Spleen (tissue), 11 donors: ENCODE results near the gene HNRNPH2. TPM values are rescaled to one million over a fixed set of nuclear protein-coding genes. Genes with fewer than 3 reads are reported as not detected.
A peak's percentile ranks its signal among the peaks of the same experiment; 100 is the strongest.

Experiments used
- DNase-seq: peaks from one replicate; pipeline ENCODE4 v3.0.0-alpha.2; 2020
- H3K27ac ChIP-seq, 8 donors: fragments of 200-600 bp; sonication (generic) in 7 of 8; 1 replicate in 4 of 8; 2 replicates in 4 of 8; pipeline versions ENCODE4 v1.5.0 to v1.8.0; 2016 to 2021; ENCODE audit warnings: inconsistent platforms in 4 of 8, mild to moderate bottlenecking in 4 of 8, moderate library complexity in 1 of 8
- H3K27me3 ChIP-seq, 7 donors: fragments of 200-600 bp; sonication (generic) in 6 of 7; replicated peaks in 1 of 7; 1 replicate in 4 of 7; 2 replicates in 3 of 7; pipeline versions ENCODE4 v1.5.0 to v1.8.0; 2016 to 2021; ENCODE audit warnings: inconsistent platforms in 3 of 7, mild to moderate bottlenecking in 1 of 7
- H3K36me3 ChIP-seq, 6 donors: fragments of 200-600 bp; sonication (generic) in 5 of 6; 1 replicate in 4 of 6; 2 replicates in 2 of 6; pipeline versions ENCODE4 v1.5.0 to v1.8.0; 2016 to 2021; ENCODE audit warnings: inconsistent platforms in 2 of 6
- H3K4me1 ChIP-seq, 6 donors: fragments of 200-600 bp; sonication (generic) in 5 of 6; 1 replicate in 3 of 6; 2 replicates in 3 of 6; pipeline versions ENCODE4 v1.5.0 to v1.8.0; 2016 to 2021; ENCODE audit warnings: inconsistent platforms in 3 of 6
- H3K4me3 ChIP-seq, 8 donors: fragments of 200-600 bp; sonication (generic) in 7 of 8; 1 replicate in 4 of 8; 2 replicates in 4 of 8; pipeline versions ENCODE4 v1.5.0 to v1.8.0; 2016 to 2021; ENCODE audit warnings: inconsistent platforms in 4 of 8, mild to moderate bottlenecking in 4 of 8, moderate library complexity in 2 of 8
- H3K9me3 ChIP-seq, 8 donors: fragments of 200-600 bp; sonication (generic) in 7 of 8; 1 replicate in 4 of 8; 2 replicates in 4 of 8; pipeline versions ENCODE4 v1.5.0 to v1.8.0; 2016 to 2021; ENCODE audit warnings: inconsistent platforms in 4 of 8
- POLR2A ChIP-seq, 3 donors: fragments of 450-650 bp; IDR thresholded peaks; one replicate each; pipeline ENCODE4 v1.5.1; 2017; ENCODE audit warnings: antibody characterized with exemption in 3 of 3, mild to moderate bottlenecking in 1 of 3
- POLR2AphosphoS5 ChIP-seq, 3 donors: sonication (generic); formaldehyde crosslinking; IDR thresholded peaks; one replicate each; pipeline ENCODE4 v1.5.1; 2017; ENCODE audit warnings: antibody characterized with exemption in 3 of 3
- WGBS, 5 donors: extraction: QIAGEN DNeasy Blood & Tissue Kit in 3 of 5; methylation state at CpG; one replicate each; pipeline versions ENCODE4 v1.1.5 to v1.1.7; 2013 to 2018; 5-methylcytosine and 5-hydroxymethylcytosine counted together
- intact Hi-C: fragments of 100-400 bp; cut with DNase I; formaldehyde crosslinking; loops from one replicate; pipeline ENCODE4 v1.15.0; 2023; ENCODE audit warnings: low total_unique reads
- polyA plus RNA-seq, 3 donors: library from polyadenylated mRNA; stranded (reverse); fragments of 200-250 nt; gene quantifications; one replicate each; pipeline ENCODE4 v1.2.1, GENCODE V29; 2013
- total RNA-seq, 7 donors: library from RNA; depleted of rRNA in 3 of 7; stranded (reverse); fragments of >200 nt in 3 of 7; fragmentation: NEBNext Ultra II Directional in 4 of 7; extraction: Animal tissue kit (Norgen Biotek cat#: 25700) in 4 of 7; gene quantifications; one replicate each; pipeline versions ENCODE4 v1.1.0 to v1.2.1, GENCODE V29; 2016 to 2021
- TF ChIP-seq, protein P1 (sequence below), 11 experiments: fragments of 200-600 bp in 7 of 11; fragments of 450-650 bp in 4 of 11; sonication (generic) in 4 of 11; IDR thresholded peaks in 8 of 11; conservative IDR thresholded peaks in 3 of 11; 1 replicate in 7 of 11; 2 replicates in 4 of 11; pipeline versions ENCODE4 v1.4.0 to v1.8.0; 2016 to 2021; ENCODE audit warnings: antibody characterized with exemption in 11 of 11, inconsistent platforms in 4 of 11, mild to moderate bottlenecking in 1 of 11
- donor health status: healthy with polysubstance abuse.
- donor health status: DM: no; HTN: no; CAD: no; lungs with moderate emphysema.
- donor health status: DM: no; HTN: no; CAD: no.
- donor health status: Bipolar disorder and iron deficiency.
- donor health status: healthy.
- donor health status: DM: no; HTN: no; CAD: no.
- donor health status: DM: yes; HTN: yes; CAD: no.

HNRNPH2 gene
- total and polyA plus RNA-seq, 10 donors = 34.1 to 74.1 (median 65.4) TPM

DNA sequence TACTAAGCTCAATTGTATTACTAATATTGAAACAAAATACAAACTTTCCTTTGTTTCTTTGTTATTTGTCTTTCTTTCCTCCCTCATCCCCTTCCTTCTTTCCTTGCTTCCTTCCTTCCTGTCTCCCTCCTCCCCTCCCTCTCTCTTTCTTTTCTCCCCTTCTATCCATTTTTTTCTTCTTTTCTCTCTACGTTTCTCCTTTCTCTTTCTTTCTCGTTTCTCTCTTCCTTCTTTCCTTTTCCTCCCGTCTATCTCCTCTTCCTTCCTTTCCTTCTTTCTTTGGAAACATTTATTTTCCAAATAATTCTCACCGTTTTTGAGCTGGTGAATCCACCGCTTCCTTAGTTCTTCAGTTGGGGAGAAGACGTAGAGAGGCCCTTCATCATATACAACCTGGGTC, 38.3 kb upstream of the HNRNPH2 start:
- TF ChIP-seq POLR2A (IDR thresholded peaks at IDR 0.05) (no peak), POLR2AphosphoS5 (IDR thresholded peaks at IDR 0.05) (no peak)
- TF ChIP-seq, protein P1, sequence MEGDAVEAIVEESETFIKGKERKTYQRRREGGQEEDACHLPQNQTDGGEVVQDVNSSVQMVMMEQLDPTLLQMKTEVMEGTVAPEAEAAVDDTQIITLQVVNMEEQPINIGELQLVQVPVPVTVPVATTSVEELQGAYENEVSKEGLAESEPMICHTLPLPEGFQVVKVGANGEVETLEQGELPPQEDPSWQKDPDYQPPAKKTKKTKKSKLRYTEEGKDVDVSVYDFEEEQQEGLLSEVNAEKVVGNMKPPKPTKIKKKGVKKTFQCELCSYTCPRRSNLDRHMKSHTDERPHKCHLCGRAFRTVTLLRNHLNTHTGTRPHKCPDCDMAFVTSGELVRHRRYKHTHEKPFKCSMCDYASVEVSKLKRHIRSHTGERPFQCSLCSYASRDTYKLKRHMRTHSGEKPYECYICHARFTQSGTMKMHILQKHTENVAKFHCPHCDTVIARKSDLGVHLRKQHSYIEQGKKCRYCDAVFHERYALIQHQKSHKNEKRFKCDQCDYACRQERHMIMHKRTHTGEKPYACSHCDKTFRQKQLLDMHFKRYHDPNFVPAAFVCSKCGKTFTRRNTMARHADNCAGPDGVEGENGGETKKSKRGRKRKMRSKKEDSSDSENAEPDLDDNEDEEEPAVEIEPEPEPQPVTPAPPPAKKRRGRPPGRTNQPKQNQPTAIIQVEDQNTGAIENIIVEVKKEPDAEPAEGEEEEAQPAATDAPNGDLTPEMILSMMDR (IDR thresholded peaks at IDR 0.05 in 8 of 11, conservative IDR thresholded peaks at IDR 0.05 in 3 of 11) = no peak
- intact Hi-C loops = no loop called here
- DNase-seq = no peak

DNA sequence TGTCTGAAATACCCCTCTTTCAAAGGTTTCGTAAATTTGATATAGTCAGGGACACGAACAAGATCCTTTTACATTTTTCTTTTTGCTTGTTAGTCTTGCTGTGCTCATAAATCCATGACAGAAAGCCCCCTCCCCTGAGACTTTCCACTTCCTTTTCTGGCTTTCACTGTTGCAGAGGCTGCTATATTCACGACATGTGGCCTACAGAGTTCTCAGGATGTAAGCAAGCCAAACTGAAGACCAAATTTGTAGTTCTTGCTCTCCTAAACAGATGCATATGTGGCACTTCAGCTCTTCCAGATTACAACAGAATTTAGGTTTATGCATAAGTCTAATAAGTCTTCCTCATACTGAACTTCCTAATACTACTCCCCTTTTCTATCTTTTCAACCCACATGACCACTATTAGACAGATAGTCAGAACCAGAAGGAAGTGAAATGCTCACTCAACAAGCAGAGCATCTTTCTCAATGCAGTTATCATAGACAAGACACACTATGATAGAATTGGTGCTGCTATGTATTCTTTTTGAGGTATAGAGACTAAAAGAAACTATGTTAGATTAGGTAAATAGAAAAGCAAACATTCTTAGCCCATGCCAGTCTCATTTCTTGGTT, 37.0 kb upstream of the HNRNPH2 start:
- Histone ChIP-seq H3K27ac (peak overlapping the region in 2 of 8 donors; percentile 37 to 45), H3K36me3 (peaks cover 0 to 66% (median 0%) of the 10 kb centered on the region in 6 donors), H3K9me3 (no peaks in the 10 kb centered on the region), H3K4me3 (no peak overlapping the region), H3K4me1 (peaks cover 0 to 27% (median 0%) of the 10 kb centered on the region in 6 donors), H3K27me3 (peaks cover 0 to 6% (median 0%) of the 10 kb centered on the region in 7 donors)
- 38 to 47% (median 41%) methylated on average over 3 of the region's 3 CpGs for WGBS, 5 donors
- intact Hi-C loops = no loop called here
- TF ChIP-seq, protein P1 (IDR thresholded peaks at IDR 0.05 in 8 of 11, conservative IDR thresholded peaks at IDR 0.05 in 3 of 11) = no peak
- TF ChIP-seq POLR2AphosphoS5 (IDR thresholded peaks at IDR 0.05) (no peak), POLR2A (IDR thresholded peaks at IDR 0.05) (no peak)
- no peak for DNase-seq

More for the DNA sequence above, 38.3 kb upstream of the HNRNPH2 start:
- WGBS, 5 donors = 61 to 76% (median 70%) methylated on average over 6 of the region's 6 CpGs
- Histone ChIP-seq H3K36me3 (peaks cover 0 to 76% (median 0%) of the 10 kb centered on the region in 6 donors), H3K4me3 (no peak overlapping the region), H3K4me1 (peaks cover 0 to 27% (median 0%) of the 10 kb centered on the region in 6 donors), H3K27me3 (peaks cover 0 to 6% (median 0%) of the 10 kb centered on the region in 7 donors), H3K27ac (peak overlapping the region in 3 of 8 donors; percentile 27 to 45 (median 37)), H3K9me3 (no peaks in the 10 kb centered on the region)

DNA sequence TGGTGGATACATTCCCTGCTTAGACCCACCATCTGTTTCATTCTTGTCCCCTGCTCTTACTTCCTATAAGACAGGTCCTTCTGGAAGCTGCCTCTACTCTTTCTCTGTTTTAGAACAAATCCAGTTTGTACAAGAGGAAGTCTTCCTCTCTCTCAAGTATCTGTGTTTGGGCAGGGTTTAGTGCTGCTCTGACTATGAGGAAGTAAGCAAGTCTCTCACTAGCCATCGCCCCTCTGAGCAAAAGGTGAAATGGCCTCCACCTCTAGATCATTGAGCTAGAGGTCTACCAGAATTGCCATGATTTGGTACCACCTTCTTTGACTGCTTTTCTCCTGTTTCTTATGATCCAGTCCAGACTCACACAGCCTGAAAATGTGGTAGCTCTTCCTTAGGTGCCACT, 30.5 kb upstream of the HNRNPH2 start:
- peaks cover 0 to 19% (median 0%) of the 10 kb centered on the region in 6 donors for H3K36me3 ChIP-seq
- H3K27me3 ChIP-seq = no peaks in the 10 kb centered on the region
- 25 to 70% (median 47%) methylated on average over 1 of the region's 1 CpG for WGBS, 5 donors
- TF ChIP-seq POLR2A (IDR thresholded peaks at IDR 0.05) (no peak), POLR2AphosphoS5 (IDR thresholded peaks at IDR 0.05) (no peak)
- TF ChIP-seq, protein P1 (IDR thresholded peaks at IDR 0.05 in 8 of 11, conservative IDR thresholded peaks at IDR 0.05 in 3 of 11) = no peak
- intact Hi-C loops = no loop called here
- peak overlapping the region in 4 of 8 donors; percentile 17 to 66 (median 29) for H3K27ac ChIP-seq
- H3K9me3 ChIP-seq = no peaks in the 10 kb centered on the region
- H3K4me1 ChIP-seq = peaks cover 0 to 8% (median 0%) of the 10 kb centered on the region in 6 donors
- DNase-seq = no peak
- H3K4me3 ChIP-seq = no peak overlapping the region

- no peak for DNase-seq
- Histone ChIP-seq H3K27me3 (no peaks in the 10 kb centered on the region), H3K27ac (peak overlapping the region in 4 of 8 donors; percentile 21 to 79 (median 74)), H3K9me3 (no peaks in the 10 kb centered on the region), H3K4me1 (peaks cover 0 to 37% (median 0%) of the 10 kb centered on the region in 6 donors), H3K4me3 (peak overlapping the region in 3 of 8 donors; percentile 4 to 67 (median 44)), H3K36me3 (no peaks in the 10 kb centered on the region)
- TF ChIP-seq POLR2A (IDR thresholded peaks at IDR 0.05) (no peak), POLR2AphosphoS5 (IDR thresholded peaks at IDR 0.05) (no peak)
- TF ChIP-seq, protein P1 (IDR thresholded peaks at IDR 0.05 in 8 of 11, conservative IDR thresholded peaks at IDR 0.05 in 3 of 11) = no peak
- 37 to 42% (median 39%) methylated on average over 4 of the region's 4 CpGs for WGBS, 5 donors
- intact Hi-C loops = no loop called here
These were observed 24.3 kb upstream of the HNRNPH2 start for GRCh38 chrX:101383679-101384205.
